Thoracic aorta (tissue), 2 donors: ENCODE results near the gene CYTH1. TPM values are rescaled to one million over a fixed set of nuclear protein-coding genes. Genes with fewer than 3 reads are reported as not detected.

Source experiments
- ATAC-seq: fragments of 150-250 bp; one replicate; pipeline ENCODE4 v1.8.0; 2017; ENCODE audit warnings: low read depth; ENCODE audit not compliant: insufficient number of reproducible peaks, low FRiP score
- DNase-seq: peaks from one replicate; pipeline ENCODE4 v3.0.0-alpha.2; 2020; ENCODE audit warnings: low spot score
- H3K27ac ChIP-seq, 2 donors: fragments of 200-600 bp; sonication (generic); 1 replicate in 1 of 2; 2 replicates in 1 of 2; pipeline ENCODE4 v1.5.1; 2016; ENCODE audit warnings: mild to moderate bottlenecking in 2 of 2, moderate library complexity in 2 of 2
- H3K27me3 ChIP-seq: fragments of 200-600 bp; sonication (generic); replicated peaks from 2 replicates; pipeline ENCODE4 v1.6.0; 2016; ENCODE audit warnings: mild to moderate bottlenecking; ENCODE audit not compliant: insufficient read depth
- H3K36me3 ChIP-seq: fragments of 200-600 bp; sonication (generic); one replicate; pipeline ENCODE4 v1.5.1; 2016
- H3K4me1 ChIP-seq, 2 donors: fragments of 200-600 bp; sonication (generic); 1 replicate in 1 of 2; 2 replicates in 1 of 2; pipeline versions ENCODE4 v1.5.1 to v1.6.0; 2016; ENCODE audit warnings: low read depth in 2 of 2, mild to moderate bottlenecking in 1 of 2; ENCODE audit not compliant: control insufficient read depth in 1 of 2
- H3K4me3 ChIP-seq: fragments of 200-600 bp; sonication (generic); 2 replicates; pipeline ENCODE4 v1.5.1; 2016; ENCODE audit warnings: mild to moderate bottlenecking
- H3K9me3 ChIP-seq: fragments of 200-600 bp; sonication (generic); 2 replicates; pipeline ENCODE4 v1.5.1; 2016
- total RNA-seq, 2 donors: library from RNA; depleted of rRNA; stranded (reverse); fragments of >200 nt; gene quantifications; one replicate each; pipeline versions ENCODE4 v1.1.0 to v1.2.3, GENCODE V29; 2016
- TF ChIP-seq, protein P1 (sequence below): fragments of 200-600 bp; sonication (generic); IDR thresholded peaks from one replicate; pipeline ENCODE4 v1.5.1; 2019; ENCODE audit warnings: antibody characterized with exemption

Gene CYTH1
- total RNA-seq, 2 donors from 2014 or later = 79.2 to 79.4 TPM

DNA sequence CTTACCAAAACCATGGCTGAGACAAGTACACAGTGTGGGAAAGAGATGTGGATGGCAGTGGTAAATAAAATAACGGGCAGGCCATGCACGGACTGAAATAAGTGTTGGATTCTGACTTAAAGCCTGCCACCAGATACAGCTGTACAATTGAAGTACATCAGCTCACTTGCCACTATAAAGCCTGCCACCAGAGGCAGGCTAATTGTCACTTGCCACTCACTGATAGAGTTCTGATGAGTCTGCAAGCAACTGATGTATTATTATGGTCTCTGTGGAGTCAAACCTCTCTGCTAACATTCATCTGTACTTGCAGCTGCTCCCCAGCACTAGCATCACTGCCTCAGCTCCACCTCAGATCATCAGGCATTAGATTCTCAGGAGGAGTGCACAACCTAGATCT, 93.0 kb downstream of the CYTH1 start:
- no peaks in the 10 kb centered on the region for H3K4me1 ChIP-seq
- TF ChIP-seq, protein P1, sequence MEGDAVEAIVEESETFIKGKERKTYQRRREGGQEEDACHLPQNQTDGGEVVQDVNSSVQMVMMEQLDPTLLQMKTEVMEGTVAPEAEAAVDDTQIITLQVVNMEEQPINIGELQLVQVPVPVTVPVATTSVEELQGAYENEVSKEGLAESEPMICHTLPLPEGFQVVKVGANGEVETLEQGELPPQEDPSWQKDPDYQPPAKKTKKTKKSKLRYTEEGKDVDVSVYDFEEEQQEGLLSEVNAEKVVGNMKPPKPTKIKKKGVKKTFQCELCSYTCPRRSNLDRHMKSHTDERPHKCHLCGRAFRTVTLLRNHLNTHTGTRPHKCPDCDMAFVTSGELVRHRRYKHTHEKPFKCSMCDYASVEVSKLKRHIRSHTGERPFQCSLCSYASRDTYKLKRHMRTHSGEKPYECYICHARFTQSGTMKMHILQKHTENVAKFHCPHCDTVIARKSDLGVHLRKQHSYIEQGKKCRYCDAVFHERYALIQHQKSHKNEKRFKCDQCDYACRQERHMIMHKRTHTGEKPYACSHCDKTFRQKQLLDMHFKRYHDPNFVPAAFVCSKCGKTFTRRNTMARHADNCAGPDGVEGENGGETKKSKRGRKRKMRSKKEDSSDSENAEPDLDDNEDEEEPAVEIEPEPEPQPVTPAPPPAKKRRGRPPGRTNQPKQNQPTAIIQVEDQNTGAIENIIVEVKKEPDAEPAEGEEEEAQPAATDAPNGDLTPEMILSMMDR = no peak
- ATAC-seq (no peak), DNase-seq (no peak)
- H3K36me3 ChIP-seq = peaks cover 14% of the 10 kb centered on the region
- no peaks in the 10 kb centered on the region for H3K27me3 ChIP-seq
- no peaks in the 10 kb centered on the region for H3K9me3 ChIP-seq
- H3K27ac ChIP-seq = no peak overlapping the region
- no peak overlapping the region for H3K4me3 ChIP-seq

DNA sequence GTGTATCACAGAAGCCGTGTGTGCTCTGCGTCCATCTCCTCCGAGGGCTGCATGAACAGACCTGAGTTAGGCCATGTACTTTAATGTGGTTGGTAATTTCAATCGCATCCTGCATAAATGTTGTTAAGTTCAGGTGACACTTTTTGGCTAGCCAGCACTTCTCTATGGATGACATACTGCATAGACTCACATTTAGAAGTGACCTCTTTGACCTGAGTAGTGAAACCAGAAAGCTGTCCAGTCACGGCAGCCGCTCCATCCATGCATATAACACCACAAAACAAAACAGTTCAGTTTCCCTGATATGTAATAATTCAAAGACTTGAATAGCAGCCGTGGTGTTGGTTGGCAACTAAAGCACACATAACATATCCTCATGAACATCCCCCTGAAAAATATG, 94.1 kb downstream of the CYTH1 start:
- peaks cover 16% of the 10 kb centered on the region for H3K36me3 ChIP-seq
- H3K4me1 ChIP-seq = no peaks in the 10 kb centered on the region
- no peak for DNase-seq

DNA sequence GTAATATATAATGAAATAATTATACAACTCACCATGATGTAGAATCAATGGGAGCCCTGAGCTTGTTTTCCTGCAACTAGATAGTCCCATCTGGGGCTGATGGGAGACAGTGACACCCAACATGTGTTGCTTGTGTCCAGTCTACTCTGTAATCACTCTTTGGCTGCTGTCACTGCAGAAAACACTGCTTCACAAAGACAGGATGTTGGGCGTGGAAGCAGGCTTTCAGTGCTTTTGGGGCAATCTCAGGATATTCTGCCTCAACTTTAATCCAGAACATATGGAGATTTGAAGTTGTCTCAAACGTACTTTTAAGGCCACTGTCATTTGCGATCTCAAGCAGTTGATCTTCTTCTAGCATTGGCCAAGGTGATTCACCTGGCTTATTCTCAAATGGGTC, 94.9 kb downstream of the CYTH1 start:
- TF ChIP-seq, protein P1 = no peak
- Histone ChIP-seq H3K27ac (no peak overlapping the region), H3K4me3 (no peak overlapping the region), H3K36me3 (peaks cover 16% of the 10 kb centered on the region), H3K9me3 (no peaks in the 10 kb centered on the region), H3K27me3 (no peaks in the 10 kb centered on the region), H3K4me1 (no peaks in the 10 kb centered on the region)
- DNase-seq (no peak), ATAC-seq (no peak)

More for the DNA sequence above, 94.1 kb downstream of the CYTH1 start:
- TF ChIP-seq, protein P1 = no peak
- no peak overlapping the region for H3K27ac ChIP-seq
- no peaks in the 10 kb centered on the region for H3K27me3 ChIP-seq
- no peaks in the 10 kb centered on the region for H3K9me3 ChIP-seq
- H3K4me3 ChIP-seq = no peak overlapping the region
- ATAC-seq = no peak

DNA sequence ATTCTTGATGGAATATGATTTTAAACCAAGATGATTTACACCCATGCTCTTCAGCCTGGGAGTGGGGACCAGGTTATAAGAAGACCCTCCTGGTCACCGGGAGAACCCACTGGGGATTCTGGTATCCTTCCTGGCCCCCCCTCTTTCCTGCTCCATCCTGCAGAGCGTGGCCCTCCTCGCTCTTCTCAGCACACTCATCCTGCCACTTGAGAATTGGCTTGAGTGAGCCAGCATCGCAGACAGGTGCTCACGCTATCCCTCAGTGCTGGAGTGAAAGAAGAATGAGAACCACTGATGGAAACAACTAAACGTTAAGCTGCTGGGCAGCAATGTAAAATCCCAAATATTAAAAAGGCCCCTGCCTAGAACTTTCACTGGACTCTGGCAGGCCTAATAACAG, 98.0 kb downstream of the CYTH1 start:
- Histone ChIP-seq H3K4me3 (no peak overlapping the region), H3K36me3 (peaks cover 10% of the 10 kb centered on the region), H3K9me3 (no peaks in the 10 kb centered on the region), H3K27ac (no peak overlapping the region), H3K27me3 (no peaks in the 10 kb centered on the region), H3K4me1 (no peaks in the 10 kb centered on the region)
- ATAC-seq (no peak), DNase-seq (no peak)
- TF ChIP-seq, protein P1 = no peak

DNA sequence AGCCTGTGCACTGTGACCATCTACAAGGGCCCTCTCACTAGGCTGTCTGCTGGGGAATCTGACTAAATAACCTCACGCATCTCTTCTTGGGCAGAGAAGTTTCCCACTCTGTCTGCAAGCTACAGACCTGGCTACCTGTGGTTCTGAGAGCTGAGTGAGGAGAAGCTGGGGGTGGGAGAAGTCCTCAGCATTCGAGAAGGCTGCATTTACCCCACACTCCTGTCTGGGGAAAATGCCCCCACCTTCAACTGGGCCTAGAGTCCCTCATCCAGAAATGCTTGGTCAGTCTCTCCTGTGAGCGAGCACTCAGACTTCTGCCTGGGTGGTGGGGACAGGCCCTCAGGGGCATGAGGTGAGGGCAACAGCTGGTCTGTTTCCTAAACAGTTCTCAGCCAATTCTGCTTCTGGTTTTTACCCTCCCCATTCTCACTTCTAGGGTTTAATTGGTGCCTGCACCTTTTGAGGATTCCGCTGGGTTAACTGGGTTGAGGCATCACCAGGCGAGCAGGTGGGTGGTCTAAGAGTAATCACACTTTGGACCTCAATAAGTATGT, 98.6 kb downstream of the CYTH1 start:
- H3K9me3 ChIP-seq = no peaks in the 10 kb centered on the region
- DNase-seq = no peak
- peaks cover 14% of the 10 kb centered on the region for H3K36me3 ChIP-seq
- no peak overlapping the region for H3K27ac ChIP-seq
- H3K4me1 ChIP-seq = no peaks in the 10 kb centered on the region
- no peaks in the 10 kb centered on the region for H3K27me3 ChIP-seq
- H3K4me3 ChIP-seq = no peak overlapping the region
- TF ChIP-seq, protein P1 = no peak
- no peak for ATAC-seq
